ENCODE measurements around the gene SLC46A3.
A peak's percentile ranks its signal among the peaks of the same experiment; 100 is the strongest.

The SLC46A3 gene

GRCh38 chr13:28658796-28659620, 59.8 kb downstream of the SLC46A3 start, which contains the start of gene POMP:
Gene POMP (plus strand): TSS chr13:28659130. CDS start chr13:28659185, 55 bp downstream.
- no peak for TF ChIP-seq TOX (CRISPR knock-in tag; IDR thresholded peaks at IDR 0.05; ENCODE audit: borderline replicate concordance)
- no peak for TF ChIP-seq ISL1 (CRISPR knock-in tag; IDR thresholded peaks at IDR 0.05)
- no peak for TF ChIP-seq GLIS3 (CRISPR knock-in tag; IDR thresholded peaks at IDR 0.05)
- TF ChIP-seq ZC3H10 (CRISPR knock-in tag; IDR thresholded peaks at IDR 0.05), result no peak
- no peak for TF ChIP-seq OSR1 (CRISPR knock-in tag; IDR thresholded peaks at IDR 0.05)
- TF ChIP-seq TSHZ2 (CRISPR knock-in tag; IDR thresholded peaks at IDR 0.05), result no peak
- TF ChIP-seq CSRNP3 (CRISPR knock-in tag; IDR thresholded peaks at IDR 0.05), result no peak
- TF ChIP-seq ZNF8 (CRISPR knock-in tag; IDR thresholded peaks at IDR 0.05), result no peak
- no peak for TF ChIP-seq PATZ1 (CRISPR knock-in tag; IDR thresholded peaks at IDR 0.05; ENCODE audit: borderline replicate concordance)
- TF ChIP-seq CREB5 (CRISPR knock-in tag; IDR thresholded peaks at IDR 0.05; ENCODE audit: low read depth), result no peak
- TF ChIP-seq RARB (CRISPR knock-in tag; IDR thresholded peaks at IDR 0.05), result no peak
- peak; percentile 97 for ATAC-seq

GRCh38 chr13:28658539-28658795, 60.3 kb downstream of the SLC46A3 start:
- TF ChIP-seq ZNF8 (CRISPR knock-in tag; IDR thresholded peaks at IDR 0.05), result no peak
- no peak for TF ChIP-seq GLIS3 (CRISPR knock-in tag; IDR thresholded peaks at IDR 0.05)
- no peak for TF ChIP-seq ZNF70 (CRISPR knock-in tag; IDR thresholded peaks at IDR 0.05)
- no peak for TF ChIP-seq TCF4 (CRISPR knock-in tag; IDR thresholded peaks at IDR 0.05; ENCODE audit: borderline replicate concordance)
- TF ChIP-seq ISL1 (CRISPR knock-in tag; IDR thresholded peaks at IDR 0.05), result no peak
- TF ChIP-seq ZFP3 (CRISPR knock-in tag; IDR thresholded peaks at IDR 0.05), result no peak
- TF ChIP-seq RARB (CRISPR knock-in tag; IDR thresholded peaks at IDR 0.05), result no peak
- TF ChIP-seq POU6F1 (CRISPR knock-in tag; IDR thresholded peaks at IDR 0.05; ENCODE audit: borderline replicate concordance, low read depth), result no peak
- TF ChIP-seq ZNF565 (CRISPR knock-in tag; conservative IDR thresholded peaks at IDR 0.05; ENCODE audit: low read depth), result no peak
- TF ChIP-seq BACH2 (CRISPR knock-in tag; IDR thresholded peaks at IDR 0.05; ENCODE audit: borderline replicate concordance), result no peak
- ATAC-seq, result peak; percentile 15; the same call in 2 of the 3 replicates

GRCh38 chr13:28657784-28658538, 60.8 kb downstream of the SLC46A3 start:
- peak; percentile 12; the same call in 2 of the 3 replicates for ATAC-seq
- TF ChIP-seq RARB (CRISPR knock-in tag; IDR thresholded peaks at IDR 0.05) (no peak), GLIS3 (CRISPR knock-in tag; IDR thresholded peaks at IDR 0.05) (no peak), ZNF8 (CRISPR knock-in tag; IDR thresholded peaks at IDR 0.05) (no peak), ZNF70 (CRISPR knock-in tag; IDR thresholded peaks at IDR 0.05) (no peak), TCF4 (CRISPR knock-in tag; IDR thresholded peaks at IDR 0.05; ENCODE audit: borderline replicate concordance) (no peak), SNAI2 (CRISPR knock-in tag; IDR thresholded peaks at IDR 0.05) (no peak), PPARA (CRISPR knock-in tag; IDR thresholded peaks at IDR 0.05; ENCODE audit: borderline replicate concordance) (no peak), ARNTL (CRISPR knock-in tag; IDR thresholded peaks at IDR 0.05; ENCODE audit: borderline replicate concordance, low read depth) (no peak), CREB5 (CRISPR knock-in tag; IDR thresholded peaks at IDR 0.05; ENCODE audit: low read depth) (no peak), CSDC2 (CRISPR knock-in tag; IDR thresholded peaks at IDR 0.05) (no peak), ZNF565 (CRISPR knock-in tag; conservative IDR thresholded peaks at IDR 0.05; ENCODE audit: low read depth) (no peak), ZFP30 (CRISPR knock-in tag; IDR thresholded peaks at IDR 0.05) (no peak), TSHZ2 (CRISPR knock-in tag; IDR thresholded peaks at IDR 0.05) (no peak), BACH2 (CRISPR knock-in tag; IDR thresholded peaks at IDR 0.05; ENCODE audit: borderline replicate concordance) (no peak)

Data from SK-N-SH treated with all-trans-retinoic acid at 6 μM for 48 hours (cell line).